ENCODE results near the gene ZNF276.

- TF ChIP-seq CTCF (conservative IDR thresholded peaks at IDR 0.05; ENCODE audit: low read depth, low read length) (no peak), EZH2 (IDR thresholded peaks at IDR 0.05; ENCODE audit: borderline replicate concordance, low read depth, low read length, poor library complexity, severe bottlenecking) (no peak)
Measured at GRCh38 chr16:89689142-89689541, 32.2 kb upstream of the ZNF276 start.
